ENCODE measurements around the gene SNAPC4.

DNA sequence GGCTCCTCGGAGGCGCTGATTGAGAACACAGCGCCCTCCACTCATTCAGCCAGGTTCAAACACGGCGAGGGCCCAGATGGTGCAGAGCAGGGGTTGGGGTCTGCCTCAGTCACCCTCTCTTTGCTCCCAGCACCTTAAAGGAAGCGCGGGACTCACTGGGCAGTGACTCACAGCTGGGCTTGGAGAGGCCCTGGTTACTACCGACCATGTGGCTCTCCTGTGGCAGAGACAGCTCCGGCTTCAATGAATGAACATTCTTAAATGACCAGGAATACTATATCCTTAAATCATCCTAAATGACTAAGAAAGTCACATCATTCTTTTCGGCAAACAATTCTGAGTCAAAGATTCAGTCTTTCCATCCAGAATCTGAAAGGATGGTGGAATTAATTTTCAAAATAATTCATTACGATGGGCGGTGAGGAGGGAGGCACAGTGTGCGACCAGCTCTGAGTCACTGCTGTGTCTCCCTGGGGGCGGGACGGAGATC is 41.3 kb upstream of the SNAPC4 start:
- no peak for TF ChIP-seq POLR2A (IDR thresholded peaks at IDR 0.05)
- TF ChIP-seq, protein P1, sequence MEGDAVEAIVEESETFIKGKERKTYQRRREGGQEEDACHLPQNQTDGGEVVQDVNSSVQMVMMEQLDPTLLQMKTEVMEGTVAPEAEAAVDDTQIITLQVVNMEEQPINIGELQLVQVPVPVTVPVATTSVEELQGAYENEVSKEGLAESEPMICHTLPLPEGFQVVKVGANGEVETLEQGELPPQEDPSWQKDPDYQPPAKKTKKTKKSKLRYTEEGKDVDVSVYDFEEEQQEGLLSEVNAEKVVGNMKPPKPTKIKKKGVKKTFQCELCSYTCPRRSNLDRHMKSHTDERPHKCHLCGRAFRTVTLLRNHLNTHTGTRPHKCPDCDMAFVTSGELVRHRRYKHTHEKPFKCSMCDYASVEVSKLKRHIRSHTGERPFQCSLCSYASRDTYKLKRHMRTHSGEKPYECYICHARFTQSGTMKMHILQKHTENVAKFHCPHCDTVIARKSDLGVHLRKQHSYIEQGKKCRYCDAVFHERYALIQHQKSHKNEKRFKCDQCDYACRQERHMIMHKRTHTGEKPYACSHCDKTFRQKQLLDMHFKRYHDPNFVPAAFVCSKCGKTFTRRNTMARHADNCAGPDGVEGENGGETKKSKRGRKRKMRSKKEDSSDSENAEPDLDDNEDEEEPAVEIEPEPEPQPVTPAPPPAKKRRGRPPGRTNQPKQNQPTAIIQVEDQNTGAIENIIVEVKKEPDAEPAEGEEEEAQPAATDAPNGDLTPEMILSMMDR (IDR thresholded peaks at IDR 0.05), result no peak
